ENCODE data around the gene SST.

The SST gene

DNA sequence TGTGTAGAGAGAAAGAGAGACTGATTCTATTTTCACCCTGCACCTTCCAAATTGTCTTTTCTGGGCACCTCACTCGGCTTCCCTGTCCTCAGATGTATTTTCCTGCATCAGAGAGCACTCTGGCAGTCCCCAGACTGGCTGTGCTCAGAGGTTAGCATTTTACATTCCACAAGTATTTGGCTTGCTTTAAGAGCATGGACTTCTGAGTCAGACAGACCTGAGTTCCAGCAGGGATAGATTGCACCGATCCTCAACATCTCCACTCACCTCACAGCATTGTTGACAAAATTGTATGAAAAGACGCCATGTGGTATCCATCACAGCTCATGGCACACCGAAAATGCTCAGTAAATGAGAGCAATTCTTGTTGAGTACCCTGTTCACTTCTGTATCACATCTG is 45.6 kb downstream of the SST start:
- TF ChIP-seq TCF4 (CRISPR knock-in tag; IDR thresholded peaks at IDR 0.05; ENCODE audit: borderline replicate concordance) = no peak
- TF ChIP-seq ZFP30 (CRISPR knock-in tag; IDR thresholded peaks at IDR 0.05) = no peak
- no peak for TF ChIP-seq ZNF565 (CRISPR knock-in tag; conservative IDR thresholded peaks at IDR 0.05; ENCODE audit: low read depth)
- ATAC-seq = no peak

DNA sequence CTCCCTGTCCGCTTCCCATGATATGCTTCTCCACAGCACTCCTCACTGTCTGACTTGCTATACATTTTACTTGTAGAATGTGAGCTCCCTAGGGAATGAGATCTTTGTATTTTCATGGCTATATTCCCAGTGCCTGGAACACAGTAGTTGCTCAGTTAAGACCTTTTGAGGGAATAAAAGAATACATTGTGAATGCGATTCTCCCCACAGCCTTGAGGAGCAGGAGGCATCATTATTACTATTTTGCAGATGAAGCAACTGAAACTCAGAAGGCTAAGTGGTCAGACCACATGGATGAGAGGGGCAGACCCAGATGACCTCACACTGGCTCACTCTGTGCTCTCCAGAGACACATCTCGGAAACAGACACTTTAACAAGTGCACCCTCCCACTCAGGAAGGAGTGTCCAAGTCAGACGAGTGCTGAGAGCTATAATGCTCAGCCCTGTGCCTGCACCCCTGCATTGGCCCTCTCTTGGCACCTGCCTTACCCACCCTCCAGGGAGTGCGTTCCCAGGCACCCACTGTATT is 46.8 kb downstream of the SST start:
- TF ChIP-seq ZFP30 (CRISPR knock-in tag; IDR thresholded peaks at IDR 0.05) (no peak), ZC3H10 (CRISPR knock-in tag; IDR thresholded peaks at IDR 0.05) (no peak), ZNF8 (CRISPR knock-in tag; IDR thresholded peaks at IDR 0.05) (no peak), ESRRG (CRISPR knock-in tag; IDR thresholded peaks at IDR 0.05) (no peak), OSR1 (CRISPR knock-in tag; IDR thresholded peaks at IDR 0.05) (no peak), GLIS3 (CRISPR knock-in tag; IDR thresholded peaks at IDR 0.05) (no peak), CSDC2 (CRISPR knock-in tag; IDR thresholded peaks at IDR 0.05) (no peak), ZFP3 (CRISPR knock-in tag; IDR thresholded peaks at IDR 0.05) (no peak), ZNF70 (CRISPR knock-in tag; IDR thresholded peaks at IDR 0.05) (no peak), ARNTL (CRISPR knock-in tag; IDR thresholded peaks at IDR 0.05; ENCODE audit: borderline replicate concordance, low read depth) (no peak), ZNF565 (CRISPR knock-in tag; conservative IDR thresholded peaks at IDR 0.05; ENCODE audit: low read depth) (no peak), TOX (CRISPR knock-in tag; IDR thresholded peaks at IDR 0.05; ENCODE audit: borderline replicate concordance) (no peak)
- TF ChIP-seq, protein P1, sequence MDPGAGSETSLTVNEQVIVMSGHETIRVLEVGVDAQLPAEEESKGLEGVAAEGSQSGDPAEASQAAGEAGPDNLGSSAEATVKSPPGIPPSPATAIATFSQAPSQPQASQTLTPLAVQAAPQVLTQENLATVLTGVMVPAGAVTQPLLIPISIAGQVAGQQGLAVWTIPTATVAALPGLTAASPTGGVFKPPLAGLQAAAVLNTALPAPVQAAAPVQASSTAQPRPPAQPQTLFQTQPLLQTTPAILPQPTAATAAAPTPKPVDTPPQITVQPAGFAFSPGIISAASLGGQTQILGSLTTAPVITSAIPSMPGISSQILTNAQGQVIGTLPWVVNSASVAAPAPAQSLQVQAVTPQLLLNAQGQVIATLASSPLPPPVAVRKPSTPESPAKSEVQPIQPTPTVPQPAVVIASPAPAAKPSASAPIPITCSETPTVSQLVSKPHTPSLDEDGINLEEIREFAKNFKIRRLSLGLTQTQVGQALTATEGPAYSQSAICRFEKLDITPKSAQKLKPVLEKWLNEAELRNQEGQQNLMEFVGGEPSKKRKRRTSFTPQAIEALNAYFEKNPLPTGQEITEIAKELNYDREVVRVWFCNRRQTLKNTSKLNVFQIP (CRISPR knock-in tag; IDR thresholded peaks at IDR 0.05; ENCODE audit: borderline replicate concordance, low read depth) = no peak
- TF ChIP-seq, protein P2, sequence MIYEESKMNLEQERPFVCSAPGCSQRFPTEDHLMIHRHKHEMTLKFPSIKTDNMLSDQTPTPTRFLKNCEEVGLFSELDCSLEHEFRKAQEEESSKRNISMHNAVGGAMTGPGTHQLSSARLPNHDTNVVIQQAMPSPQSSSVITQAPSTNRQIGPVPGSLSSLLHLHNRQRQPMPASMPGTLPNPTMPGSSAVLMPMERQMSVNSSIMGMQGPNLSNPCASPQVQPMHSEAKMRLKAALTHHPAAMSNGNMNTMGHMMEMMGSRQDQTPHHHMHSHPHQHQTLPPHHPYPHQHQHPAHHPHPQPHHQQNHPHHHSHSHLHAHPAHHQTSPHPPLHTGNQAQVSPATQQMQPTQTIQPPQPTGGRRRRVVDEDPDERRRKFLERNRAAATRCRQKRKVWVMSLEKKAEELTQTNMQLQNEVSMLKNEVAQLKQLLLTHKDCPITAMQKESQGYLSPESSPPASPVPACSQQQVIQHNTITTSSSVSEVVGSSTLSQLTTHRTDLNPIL (CRISPR knock-in tag; IDR thresholded peaks at IDR 0.05; ENCODE audit: low read depth) = no peak
- TF ChIP-seq, protein P3, sequence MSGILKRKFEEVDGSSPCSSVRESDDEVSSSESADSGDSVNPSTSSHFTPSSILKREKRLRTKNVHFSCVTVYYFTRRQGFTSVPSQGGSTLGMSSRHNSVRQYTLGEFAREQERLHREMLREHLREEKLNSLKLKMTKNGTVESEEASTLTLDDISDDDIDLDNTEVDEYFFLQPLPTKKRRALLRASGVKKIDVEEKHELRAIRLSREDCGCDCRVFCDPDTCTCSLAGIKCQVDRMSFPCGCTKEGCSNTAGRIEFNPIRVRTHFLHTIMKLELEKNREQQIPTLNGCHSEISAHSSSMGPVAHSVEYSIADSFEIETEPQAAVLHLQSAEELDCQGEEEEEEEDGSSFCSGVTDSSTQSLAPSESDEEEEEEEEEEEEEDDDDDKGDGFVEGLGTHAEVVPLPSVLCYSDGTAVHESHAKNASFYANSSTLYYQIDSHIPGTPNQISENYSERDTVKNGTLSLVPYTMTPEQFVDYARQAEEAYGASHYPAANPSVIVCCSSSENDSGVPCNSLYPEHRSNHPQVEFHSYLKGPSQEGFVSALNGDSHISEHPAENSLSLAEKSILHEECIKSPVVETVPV (CRISPR knock-in tag; IDR thresholded peaks at IDR 0.05) = no peak
- TF ChIP-seq, protein P4, sequence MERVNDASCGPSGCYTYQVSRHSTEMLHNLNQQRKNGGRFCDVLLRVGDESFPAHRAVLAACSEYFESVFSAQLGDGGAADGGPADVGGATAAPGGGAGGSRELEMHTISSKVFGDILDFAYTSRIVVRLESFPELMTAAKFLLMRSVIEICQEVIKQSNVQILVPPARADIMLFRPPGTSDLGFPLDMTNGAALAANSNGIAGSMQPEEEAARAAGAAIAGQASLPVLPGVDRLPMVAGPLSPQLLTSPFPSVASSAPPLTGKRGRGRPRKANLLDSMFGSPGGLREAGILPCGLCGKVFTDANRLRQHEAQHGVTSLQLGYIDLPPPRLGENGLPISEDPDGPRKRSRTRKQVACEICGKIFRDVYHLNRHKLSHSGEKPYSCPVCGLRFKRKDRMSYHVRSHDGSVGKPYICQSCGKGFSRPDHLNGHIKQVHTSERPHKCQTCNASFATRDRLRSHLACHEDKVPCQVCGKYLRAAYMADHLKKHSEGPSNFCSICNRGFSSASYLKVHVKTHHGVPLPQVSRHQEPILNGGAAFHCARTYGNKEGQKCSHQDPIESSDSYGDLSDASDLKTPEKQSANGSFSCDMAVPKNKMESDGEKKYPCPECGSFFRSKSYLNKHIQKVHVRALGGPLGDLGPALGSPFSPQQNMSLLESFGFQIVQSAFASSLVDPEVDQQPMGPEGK (CRISPR knock-in tag; IDR thresholded peaks at IDR 0.05; ENCODE audit: borderline replicate concordance) = no peak
- TF ChIP-seq, protein P5, sequence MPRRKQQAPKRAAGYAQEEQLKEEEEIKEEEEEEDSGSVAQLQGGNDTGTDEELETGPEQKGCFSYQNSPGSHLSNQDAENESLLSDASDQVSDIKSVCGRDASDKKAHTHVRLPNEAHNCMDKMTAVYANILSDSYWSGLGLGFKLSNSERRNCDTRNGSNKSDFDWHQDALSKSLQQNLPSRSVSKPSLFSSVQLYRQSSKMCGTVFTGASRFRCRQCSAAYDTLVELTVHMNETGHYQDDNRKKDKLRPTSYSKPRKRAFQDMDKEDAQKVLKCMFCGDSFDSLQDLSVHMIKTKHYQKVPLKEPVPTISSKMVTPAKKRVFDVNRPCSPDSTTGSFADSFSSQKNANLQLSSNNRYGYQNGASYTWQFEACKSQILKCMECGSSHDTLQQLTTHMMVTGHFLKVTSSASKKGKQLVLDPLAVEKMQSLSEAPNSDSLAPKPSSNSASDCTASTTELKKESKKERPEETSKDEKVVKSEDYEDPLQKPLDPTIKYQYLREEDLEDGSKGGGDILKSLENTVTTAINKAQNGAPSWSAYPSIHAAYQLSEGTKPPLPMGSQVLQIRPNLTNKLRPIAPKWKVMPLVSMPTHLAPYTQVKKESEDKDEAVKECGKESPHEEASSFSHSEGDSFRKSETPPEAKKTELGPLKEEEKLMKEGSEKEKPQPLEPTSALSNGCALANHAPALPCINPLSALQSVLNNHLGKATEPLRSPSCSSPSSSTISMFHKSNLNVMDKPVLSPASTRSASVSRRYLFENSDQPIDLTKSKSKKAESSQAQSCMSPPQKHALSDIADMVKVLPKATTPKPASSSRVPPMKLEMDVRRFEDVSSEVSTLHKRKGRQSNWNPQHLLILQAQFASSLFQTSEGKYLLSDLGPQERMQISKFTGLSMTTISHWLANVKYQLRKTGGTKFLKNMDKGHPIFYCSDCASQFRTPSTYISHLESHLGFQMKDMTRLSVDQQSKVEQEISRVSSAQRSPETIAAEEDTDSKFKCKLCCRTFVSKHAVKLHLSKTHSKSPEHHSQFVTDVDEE (CRISPR knock-in tag; IDR thresholded peaks at IDR 0.05) = no peak
- no peak for ATAC-seq

DNA sequence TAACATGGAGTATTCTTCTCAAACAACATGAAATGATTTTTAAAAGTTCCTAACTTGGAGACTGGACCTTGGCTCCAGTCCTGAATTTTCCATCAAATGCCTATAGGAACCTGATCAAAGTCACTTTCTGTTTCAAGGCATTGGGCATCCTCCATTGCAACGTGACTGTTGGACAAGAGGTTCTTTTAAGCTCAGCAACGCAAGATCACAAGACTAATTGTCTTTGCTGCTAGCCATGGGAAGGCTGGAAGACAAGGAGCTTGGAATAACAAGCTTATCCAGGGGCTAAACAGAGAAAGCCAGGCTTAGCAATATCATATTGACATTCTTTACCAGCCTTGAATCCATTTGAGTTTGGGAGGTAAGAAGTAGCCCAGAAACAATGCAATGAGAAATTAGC is 48.3 kb downstream of the SST start:
- ATAC-seq = no peak
- TF ChIP-seq CSDC2 (CRISPR knock-in tag; IDR thresholded peaks at IDR 0.05) = no peak
- TF ChIP-seq ISL1 (CRISPR knock-in tag; IDR thresholded peaks at IDR 0.05) = no peak
- TF ChIP-seq, protein P2 (CRISPR knock-in tag; IDR thresholded peaks at IDR 0.05; ENCODE audit: low read depth) = no peak
- TF ChIP-seq ZNF70 (CRISPR knock-in tag; IDR thresholded peaks at IDR 0.05) = no peak
- TF ChIP-seq TOX (CRISPR knock-in tag; IDR thresholded peaks at IDR 0.05; ENCODE audit: borderline replicate concordance) = no peak
- TF ChIP-seq, protein P1 (CRISPR knock-in tag; IDR thresholded peaks at IDR 0.05; ENCODE audit: borderline replicate concordance, low read depth) = no peak
- no peak for TF ChIP-seq SNAI2 (CRISPR knock-in tag; IDR thresholded peaks at IDR 0.05)
- no peak for TF ChIP-seq ZNF8 (CRISPR knock-in tag; IDR thresholded peaks at IDR 0.05)
- TF ChIP-seq ZC3H10 (CRISPR knock-in tag; IDR thresholded peaks at IDR 0.05) = no peak
- no peak for TF ChIP-seq RARB (CRISPR knock-in tag; IDR thresholded peaks at IDR 0.05)
- TF ChIP-seq ZFP30 (CRISPR knock-in tag; IDR thresholded peaks at IDR 0.05) = no peak
- no peak for TF ChIP-seq TCF4 (CRISPR knock-in tag; IDR thresholded peaks at IDR 0.05; ENCODE audit: borderline replicate concordance)
- TF ChIP-seq, protein P3 (CRISPR knock-in tag; IDR thresholded peaks at IDR 0.05) = no peak
- TF ChIP-seq ZNF565 (CRISPR knock-in tag; conservative IDR thresholded peaks at IDR 0.05; ENCODE audit: low read depth) = no peak
- TF ChIP-seq BACH2 (CRISPR knock-in tag; IDR thresholded peaks at IDR 0.05; ENCODE audit: borderline replicate concordance) = no peak
